Left renal cortex interstitium (tissue), 4 donors: ENCODE results near the gene EEFSEC. TPM values are rescaled to one million over a fixed set of nuclear protein-coding genes. Genes with fewer than 3 reads are reported as not detected.

Source experiments
- DNase-seq, 4 donors: peaks; one replicate each; pipeline ENCODE4 v3.0.0-alpha.2; 2013; ENCODE audit warnings: low read depth in 4 of 4, low spot score in 2 of 4, missing footprints in 1 of 4
- polyA plus RNA-seq, 4 donors: library from polyadenylated mRNA; unstranded; fragments of 120-200 nt; gene quantifications; one replicate each; pipeline ENCODE4 v1.2.1, GENCODE V29; 2013; ENCODE audit not compliant: insufficient read length in 4 of 4

Gene EEFSEC
- polyA plus RNA-seq, 4 donors: 21.7 to 29.8 (median 25.5) TPM

DNA sequence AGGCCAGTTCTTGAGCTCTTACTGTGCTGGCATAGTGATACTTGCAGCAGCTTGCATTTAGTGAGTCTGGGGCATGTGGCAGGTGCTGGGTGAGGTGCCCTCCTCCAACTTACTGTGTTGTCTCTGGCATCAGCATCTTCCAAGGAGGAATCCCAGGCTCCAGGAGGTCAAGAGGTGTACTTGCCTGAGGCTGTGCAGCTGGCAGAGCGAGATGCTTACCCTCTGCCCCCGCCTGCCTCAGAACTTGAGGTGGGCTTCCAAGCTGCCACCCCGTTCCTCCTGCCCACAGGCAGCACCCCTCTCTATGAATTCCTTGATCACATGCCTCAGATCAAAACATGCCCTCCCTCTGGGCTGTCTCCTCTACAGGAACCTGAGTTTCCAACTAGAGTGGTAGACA lies 86.0 kb downstream of the EEFSEC start:
- DNase-seq: no peak

DNA sequence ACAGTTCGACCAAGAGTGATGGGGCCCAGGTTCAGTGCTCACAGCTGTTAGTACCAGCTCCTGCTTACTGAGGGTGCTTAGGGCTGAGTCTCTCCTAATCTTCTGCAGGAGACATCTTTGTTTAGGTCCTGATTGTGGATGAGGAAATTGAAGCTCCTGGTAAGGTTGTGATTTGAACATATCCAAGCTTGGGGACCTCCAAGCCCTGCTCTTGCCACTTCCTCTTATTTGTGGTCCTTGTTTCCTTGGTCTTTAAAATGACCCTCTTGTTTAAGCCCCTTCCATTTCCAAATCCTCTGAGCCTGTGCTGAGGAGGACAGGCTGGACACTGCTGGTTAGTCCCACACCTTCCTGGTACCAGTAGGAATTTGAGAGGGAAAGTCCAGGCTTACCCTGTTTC lies 87.0 kb downstream of the EEFSEC start:
- DNase-seq: no peak

DNA sequence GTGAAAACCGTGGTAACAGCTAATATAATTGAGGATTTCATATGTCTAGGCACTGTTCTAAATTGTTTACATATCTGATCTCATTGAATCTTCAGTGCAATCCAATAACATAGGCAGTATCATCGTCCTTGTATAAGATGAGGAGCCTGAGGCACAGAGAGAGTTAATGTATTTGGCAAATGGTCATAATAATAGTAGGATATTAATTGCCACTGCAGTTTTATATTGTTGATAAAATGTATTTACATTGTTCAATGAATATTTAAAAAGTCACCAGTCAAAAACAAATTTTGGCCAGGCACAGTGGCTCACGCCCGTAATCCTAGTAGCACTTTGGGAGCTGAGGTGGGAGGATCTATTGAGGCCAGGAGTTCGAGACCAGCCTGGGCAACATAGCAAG lies 88.5 kb downstream of the EEFSEC start:
- no peak for DNase-seq

DNA sequence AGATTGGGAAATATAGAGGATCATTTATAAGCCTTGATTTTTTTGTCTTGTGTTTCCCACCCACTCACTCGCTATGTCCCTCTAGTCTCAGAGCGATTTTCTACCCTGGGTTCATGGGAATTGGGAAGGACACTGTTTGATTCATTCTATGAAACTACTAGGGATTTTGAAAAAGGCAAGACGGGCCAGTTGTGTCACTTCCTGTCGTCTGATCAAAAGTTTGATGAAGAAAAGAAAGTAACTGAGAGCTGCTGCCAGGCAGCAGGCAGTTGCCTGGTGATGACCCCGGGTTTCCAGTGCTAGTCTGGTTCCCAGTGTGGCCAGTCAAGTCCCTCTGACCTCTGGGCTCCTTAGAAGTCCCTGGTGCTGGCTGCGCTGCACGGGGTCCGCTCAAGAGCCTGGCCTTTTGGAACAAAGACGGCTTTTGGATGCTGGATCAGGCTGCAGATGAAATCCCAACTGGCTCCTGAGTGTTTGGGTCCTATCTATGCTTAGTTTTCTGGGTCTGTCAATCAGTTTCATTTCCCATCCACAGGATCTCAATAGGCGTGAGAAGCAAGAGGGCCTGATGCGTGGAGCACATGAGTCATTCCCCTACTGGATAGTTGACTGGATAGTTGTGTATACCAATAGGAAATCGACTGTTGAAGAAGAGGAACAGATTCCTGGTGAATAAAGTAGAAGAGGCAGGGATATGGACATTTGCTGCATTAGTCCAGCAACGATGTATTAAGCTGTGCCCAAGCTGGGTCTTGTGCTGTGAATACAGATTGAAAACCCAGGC lies 89.7 kb downstream of the EEFSEC start:
- DNase-seq: no peak

DNA sequence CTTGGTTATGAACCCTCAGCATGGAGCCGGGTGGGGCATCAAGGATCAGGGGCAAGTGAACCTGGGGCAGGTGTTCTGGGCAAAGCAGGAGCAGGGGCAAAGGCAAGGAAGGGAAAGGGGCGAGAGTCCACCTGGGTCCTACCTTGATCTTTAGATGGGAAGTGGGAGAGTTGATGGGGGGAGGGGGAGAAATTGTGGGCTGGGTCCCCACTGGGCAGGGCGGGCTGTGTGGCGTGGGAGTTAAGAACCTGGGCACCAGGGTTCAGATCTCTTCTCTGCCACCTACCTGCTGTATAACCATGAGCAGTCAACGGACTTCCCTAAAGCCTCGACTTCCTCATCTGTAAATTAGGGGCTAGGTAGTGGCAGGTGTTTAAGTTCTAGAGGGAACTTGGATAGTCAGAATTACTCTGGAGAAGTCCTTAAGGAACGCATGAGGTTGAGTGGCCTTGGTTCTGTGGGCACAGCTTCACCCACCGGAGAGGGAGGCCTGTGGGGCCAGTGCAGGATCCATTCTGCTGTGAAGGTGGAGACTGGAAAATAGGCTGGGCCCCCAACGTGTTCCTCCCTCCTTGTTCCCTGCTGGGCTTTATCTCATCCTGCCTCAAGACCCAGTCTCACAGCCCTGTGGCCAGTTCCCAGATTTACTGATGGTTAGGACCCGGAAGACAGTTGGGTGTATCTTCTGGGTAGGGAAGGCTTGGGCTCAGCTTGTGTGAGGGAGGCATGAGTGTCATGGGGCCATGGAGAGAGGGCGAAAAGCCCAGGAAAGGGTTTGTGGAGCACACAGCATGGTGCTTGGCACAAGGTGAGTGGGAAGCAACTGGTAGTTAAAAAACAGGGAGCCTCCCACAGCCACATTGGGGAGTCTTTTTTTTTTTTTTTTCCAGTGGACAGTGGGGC lies 90.6 kb downstream of the EEFSEC start:
- no peak for DNase-seq

DNA sequence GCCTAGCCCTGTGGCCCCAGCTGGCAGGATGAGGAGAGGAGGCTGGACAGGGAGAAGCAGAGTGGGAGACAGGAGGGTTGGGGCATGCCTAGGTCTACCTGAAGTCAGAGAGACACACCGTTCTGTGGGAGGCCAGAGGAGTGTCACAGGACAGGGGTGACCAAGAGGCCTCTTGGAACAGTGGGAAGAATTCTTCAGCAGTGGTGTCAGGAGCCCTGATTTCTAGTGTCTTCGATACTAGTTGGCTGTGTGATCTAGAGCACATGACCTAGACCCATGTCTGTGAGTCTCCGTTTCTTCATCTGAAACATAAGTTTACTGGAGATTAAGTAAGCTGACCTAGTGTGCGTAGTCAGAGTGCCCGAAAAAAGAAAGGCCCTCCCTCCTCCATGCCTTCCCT lies 92.2 kb downstream of the EEFSEC start:
- no peak for DNase-seq

DNA sequence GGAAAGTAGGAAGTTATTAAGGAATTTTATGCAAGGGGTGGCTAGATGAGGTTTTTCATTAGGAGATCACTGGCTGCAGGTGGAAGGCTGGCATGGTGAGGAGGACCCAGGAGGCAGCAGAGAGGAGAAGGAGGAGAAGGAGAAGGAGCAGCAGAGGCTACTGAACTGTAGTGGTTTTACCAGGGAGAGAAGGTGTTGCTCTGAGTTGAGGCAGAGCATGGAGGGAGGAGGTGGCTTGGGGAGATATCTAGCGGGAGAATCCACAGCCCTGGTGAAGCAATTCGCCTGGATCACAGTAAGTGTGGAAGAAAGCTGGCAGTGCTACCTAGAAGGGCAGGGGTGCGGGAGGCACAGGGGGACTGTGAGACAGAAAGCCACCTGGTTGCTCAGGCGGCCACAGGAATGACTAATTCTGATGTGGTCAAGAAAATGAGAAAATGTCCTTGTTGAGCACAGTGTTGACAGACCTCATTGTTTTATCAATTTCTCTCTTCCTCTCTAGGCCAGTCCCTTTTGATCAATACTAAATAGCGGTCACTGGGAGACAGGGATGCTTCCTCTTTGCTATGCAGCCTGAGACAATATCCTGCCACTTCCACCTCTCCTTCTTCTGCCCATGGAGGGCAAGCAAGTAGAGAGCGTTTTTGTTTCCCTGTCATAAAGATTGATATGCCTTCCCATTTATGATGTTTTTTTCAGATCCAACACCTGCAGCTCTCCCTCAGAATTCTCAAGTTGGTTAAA lies 94.6 kb downstream of the EEFSEC start:
- no peak for DNase-seq

DNA sequence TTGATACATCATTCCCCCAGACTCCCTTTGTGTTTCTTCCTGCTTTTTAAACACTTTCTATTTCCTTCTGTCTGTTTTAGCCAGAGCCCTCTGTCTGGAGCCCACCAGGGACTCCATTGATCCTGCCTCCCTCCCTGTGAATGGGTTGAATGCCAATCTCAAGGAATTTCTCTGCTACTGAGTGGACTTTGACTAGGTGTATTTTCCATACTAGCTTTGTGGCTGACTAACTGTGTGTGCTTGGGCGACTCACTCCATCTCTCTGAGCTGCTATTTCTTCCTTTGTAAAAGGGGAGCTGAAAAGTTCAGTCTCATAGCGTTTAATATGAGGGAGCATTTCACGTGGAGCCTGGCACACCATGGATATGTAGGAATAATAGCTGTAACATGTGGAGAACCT lies 98.8 kb downstream of the EEFSEC start:
- DNase-seq: no peak

DNA sequence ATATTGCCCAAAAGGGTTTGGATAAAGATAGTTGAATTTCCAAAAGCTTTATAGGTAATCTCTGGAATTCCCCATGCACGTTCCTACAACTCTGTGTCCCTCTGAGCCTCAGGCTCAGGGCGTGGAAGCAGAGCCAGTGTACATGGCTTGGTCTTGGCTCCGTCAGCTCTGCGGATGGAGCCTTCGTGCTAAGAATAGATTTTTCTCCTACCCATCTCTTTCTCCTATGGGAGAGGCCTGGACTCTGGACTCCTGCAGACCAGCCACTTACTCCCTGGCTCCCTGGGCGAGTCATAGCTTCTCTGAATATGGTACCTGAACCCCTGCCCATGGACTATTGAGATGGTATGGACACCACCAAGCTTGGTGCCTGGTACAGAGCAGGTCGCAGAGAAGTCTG lies 99.9 kb downstream of the EEFSEC start:
- DNase-seq: no peak

DNA sequence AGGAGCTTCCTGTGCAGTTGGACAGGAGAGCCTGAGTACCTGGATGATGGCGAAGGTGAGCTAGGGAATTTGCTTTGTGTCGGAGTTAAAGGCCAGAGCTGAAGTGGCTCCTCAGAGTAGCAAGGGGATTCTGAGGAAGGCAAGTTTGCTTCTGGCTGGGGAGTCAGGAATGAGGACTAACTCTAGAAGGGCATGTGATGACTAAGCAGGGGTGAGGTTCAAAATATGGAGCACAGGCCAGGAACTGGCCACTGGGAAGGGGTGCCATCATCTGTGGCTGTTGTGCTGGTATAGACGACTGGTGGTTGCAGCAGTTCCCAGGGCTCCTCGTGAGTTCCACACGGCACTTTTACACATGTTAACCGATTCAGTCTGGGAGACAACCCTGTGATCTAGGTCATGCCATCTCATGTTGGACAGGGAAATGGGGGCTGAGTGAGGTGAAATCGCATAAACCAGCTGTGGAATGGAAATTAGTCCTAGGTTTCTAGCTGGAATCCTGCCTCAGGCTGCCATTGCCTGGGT lies 100.8 kb downstream of the EEFSEC start:
- DNase-seq: no peak

DNA sequence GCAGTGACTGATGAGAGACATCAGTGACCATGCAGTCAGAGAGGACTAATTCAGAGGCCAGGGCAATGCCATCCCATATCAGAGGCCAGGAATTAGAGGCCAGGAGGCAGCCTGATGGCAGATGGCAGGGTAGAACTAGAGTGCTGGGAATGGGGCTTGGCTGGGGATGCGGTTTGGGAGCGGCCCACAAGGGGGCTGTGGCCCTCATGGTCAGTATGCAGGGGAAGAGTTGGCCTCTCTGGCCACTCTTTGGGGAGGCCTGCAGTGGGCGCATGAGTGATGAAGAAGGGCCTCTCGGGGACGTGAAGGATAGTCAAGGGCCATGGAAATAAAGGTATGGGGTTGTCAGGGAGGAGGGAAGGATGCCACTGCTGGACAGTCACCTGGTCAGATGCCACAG lies 101.7 kb downstream of the EEFSEC start:
- no peak for DNase-seq

DNA sequence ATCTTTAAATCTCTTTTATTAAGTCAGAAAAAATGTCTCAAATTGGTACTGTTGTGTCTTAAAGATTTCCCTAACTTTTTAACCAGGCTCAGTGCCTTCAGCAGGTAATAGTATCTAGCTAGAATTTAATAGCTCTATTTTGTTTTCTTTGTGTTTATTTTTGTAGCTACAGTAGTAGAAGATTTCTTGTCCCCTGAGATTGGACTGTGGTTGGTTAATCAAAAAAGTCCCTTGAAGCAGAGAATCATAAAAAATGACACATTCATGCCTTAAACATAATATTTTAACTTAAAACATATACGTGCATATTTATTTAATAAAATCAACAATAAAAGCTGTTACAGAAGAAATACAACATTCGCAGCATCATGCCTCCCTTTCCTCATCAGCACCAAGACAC lies 102.8 kb downstream of the EEFSEC start:
- no peak for DNase-seq

DNA sequence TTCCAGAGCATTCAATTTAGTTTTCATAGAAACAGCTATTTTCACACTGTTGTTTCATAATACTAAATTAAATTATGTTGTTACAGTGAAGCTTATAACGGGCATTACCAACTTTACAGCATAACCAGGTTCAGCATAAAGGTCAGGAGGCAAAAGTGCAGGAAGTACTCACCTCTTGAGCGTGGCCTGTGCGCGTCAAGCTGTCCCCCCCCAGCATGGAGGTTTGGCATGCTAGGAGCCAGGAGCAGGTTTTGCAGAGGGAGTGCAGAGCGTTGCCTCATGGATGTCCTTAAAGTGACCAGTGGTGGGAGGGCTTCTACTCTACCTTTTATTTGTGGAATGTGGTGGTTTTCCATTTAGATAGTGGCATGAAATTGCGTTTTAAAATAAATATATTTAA lies 104.4 kb downstream of the EEFSEC start:
- no peak for DNase-seq

DNA sequence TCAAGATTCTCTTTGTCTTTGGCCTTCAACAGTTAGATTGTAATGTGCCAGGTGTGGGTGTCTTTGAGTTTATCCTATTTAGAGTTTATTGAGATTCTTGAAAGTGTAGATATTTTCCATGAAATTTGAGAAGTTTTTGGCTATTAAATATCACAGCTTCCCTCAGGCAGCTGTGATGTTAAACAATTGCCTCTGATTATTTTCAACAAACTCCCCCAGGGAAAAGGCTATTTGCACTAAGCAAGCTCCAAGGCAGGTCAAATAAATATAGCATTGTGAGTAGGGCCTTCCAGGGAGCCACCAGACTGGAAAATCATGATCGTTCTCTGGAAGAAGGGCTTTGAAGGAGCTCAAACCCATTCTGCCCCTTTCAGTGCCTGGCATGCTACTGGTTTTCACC lies 107.0 kb downstream of the EEFSEC start:
- DNase-seq: no peak

DNA sequence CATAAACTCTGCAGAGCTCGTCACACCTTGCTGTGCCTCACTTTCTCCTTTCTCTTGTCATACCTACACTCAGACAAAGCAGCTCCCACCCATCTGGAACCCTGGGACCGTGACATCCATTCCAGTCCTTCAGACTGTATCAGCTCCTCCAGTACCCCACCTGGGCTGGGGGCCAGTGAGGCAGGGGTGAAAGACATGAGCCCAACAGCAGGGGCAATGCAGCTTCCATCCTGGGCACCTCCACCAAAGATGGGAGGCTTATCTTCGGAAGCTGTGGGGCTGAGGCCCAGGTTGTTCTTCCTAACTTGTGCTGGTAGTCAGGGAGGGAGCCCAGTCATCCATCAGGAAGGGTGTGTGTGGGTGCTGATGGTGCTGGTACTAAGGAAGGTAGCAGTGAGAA lies 109.2 kb downstream of the EEFSEC start:
- no peak for DNase-seq

DNA sequence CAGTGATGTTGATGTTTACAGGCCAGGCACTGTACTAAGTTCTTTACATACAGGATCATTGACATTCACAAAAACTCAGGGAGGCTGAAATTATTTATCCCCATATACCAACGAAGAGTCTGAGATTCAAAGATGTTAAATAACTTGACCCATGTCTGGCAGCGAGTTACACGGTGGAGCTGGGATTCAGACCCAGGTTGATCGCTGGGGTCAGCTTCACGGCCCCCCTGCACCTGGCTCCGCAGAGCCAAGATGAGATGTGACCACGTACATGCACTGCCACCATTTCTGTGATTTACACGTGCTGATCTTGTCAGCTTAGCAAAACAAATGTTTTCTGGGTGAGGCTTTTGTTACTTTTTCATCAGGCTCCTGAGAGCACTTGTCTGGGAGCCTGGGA lies 109.8 kb downstream of the EEFSEC start:
- DNase-seq: no peak

DNA sequence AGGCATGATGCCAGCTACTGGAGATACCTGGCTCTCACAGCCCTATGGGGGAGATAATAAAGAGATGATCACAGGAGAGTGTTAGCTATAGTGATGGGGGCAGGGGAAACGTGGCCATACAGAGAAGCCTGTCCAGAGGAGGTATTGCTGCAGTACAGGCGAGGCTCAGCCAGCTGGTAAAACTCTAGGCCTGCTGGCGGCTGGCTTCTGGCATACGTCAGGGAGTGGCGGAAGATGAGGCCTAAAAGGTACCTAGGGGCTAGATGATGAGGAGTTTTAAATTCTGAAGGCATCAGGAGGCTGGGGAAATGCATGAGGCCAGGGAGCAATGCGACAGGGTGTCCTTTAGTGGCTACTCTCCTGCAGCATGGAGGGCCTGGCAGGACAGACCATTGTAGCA lies 110.7 kb downstream of the EEFSEC start:
- DNase-seq: no peak

DNA sequence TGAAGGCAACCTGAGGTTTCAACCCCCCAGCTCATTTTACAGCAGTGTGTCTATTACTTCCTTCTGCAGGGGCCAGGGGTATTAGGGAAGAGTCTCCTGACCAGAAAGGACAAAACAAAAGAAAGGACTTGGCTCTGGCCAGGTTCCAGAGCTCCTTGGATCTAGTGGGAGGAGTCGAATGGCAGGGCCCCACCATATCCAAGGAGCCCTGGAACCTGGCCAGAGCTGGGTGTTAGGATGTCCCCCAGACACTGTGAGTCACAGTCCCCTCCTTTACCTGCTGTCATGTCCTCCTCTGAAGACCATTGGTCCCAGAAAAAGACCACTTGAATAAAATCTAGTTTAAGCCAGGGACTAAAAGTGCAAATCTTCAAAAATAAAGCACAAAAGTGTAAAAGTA lies 113.2 kb downstream of the EEFSEC start:
- DNase-seq: no peak

DNA sequence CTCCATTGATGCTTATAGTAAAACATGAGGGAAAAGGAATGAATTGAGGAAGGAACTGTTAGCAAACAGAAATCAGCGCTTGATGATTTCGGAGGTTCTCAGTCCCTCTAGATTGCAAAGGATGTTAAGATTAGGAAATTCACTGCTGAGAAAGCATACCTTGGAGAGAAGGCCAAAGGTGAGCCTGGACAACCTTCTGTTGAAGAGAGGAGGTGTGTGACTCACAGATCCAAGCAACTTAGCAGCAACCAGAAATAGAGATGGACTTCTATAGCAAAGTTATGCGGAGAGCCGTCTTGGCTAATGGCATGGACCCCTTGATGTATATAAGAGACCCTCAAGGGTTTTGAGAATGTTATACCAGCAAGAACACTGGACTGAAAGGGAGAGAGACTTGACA lies 114.3 kb downstream of the EEFSEC start:
- no peak for DNase-seq

DNA sequence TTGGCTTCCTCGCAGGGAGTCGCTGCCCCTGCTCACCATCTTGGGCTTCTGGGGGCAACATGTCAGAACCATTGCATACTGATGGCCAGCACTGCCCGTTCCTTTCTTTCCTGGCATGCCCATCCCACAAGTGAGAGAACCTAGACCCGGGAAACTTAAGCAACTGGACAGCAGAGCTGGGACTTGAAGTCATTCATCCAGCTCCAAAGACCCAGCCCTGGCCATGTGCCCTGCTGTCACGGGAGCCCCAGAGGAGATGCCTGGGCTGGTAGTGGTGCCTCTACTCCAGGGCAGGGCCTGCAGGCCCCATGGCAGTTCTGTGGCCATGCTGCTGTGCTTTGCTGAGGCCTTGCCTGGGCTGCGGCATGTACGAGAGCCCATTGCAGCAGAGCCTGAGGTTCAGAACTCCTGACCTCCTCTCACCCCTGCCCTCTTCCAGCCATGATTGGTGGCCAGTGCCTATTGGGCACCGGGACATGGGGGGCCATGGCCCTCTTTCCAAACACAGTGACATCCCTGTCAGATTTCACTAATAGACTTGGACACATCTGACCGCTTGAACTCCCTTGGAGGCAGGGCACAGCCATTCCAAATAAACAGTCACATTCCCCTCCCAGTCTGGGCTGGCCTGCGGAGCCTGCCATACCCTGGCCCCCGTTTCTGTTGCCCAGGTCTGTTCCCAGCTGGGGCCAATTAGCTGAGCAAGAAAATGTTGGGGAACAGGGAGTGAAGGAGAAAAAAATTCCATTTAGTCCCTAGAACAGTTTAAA lies 115.9 kb downstream of the EEFSEC start:
- DNase-seq: no peak
